ENCODE measurements around the gene UBE2H.

The UBE2H gene

DNA sequence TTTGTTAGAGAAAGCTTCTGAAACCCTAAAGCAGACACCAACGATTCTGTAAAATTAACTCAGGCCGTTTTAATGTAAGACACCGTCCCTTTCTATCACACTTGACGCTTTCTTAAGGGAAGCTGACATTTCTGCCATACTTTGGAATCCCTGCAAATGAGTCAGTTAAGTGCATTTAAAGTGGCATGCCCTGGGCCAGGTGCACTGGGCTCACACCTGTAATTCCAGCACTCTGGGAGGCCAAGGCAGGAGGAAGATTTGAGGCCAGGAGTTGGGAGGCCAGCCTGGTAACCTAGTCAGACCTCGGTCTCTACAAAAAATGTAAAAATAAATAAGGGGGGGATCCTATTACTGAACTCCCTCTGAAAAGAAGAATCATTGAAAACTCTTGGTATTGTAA lies 4.4 kb downstream of the UBE2H start:
- DNase-seq (ENCODE audit: low read depth in 1 of 2, low spot score in 1 of 2), result no peak
- H3K27me3 ChIP-seq (ENCODE audit: insufficient read depth, poor library complexity, severe bottlenecking), result no peaks in the 10 kb centered on the region
- no peak overlapping the region for H3K4me3 ChIP-seq (replicated peaks; ENCODE audit: insufficient read depth, low read length)
- no peak for TF ChIP-seq POLR2AphosphoS5 (IDR thresholded peaks at IDR 0.05; ENCODE audit: low read depth)
- no peak overlapping the region for H3K27ac ChIP-seq (replicated peaks)

DNA sequence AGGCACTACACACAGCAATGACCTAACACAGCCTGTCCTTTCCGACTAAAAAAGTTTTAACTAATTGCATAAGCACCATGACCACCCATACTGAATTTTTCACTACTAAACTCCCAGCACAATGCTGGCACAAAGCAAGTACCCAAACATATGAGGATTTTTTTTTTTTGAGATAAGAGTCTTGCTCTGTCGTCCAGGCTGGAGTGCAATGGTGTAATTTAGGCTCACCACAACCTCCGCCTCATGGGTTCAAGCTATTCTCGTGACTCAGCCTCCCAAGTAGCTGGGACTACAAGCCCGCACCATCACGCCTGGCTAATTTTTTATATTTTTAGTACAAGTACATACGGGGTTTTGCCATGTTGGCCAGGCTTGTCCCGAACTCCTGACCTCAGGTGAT lies 5.1 kb downstream of the UBE2H start:
- no peak overlapping the region for H3K27ac ChIP-seq (replicated peaks)
- DNase-seq (ENCODE audit: low read depth in 1 of 2, low spot score in 1 of 2), result no peak
- TF ChIP-seq SPI1 (IDR thresholded peaks at IDR 0.05; ENCODE audit: borderline replicate concordance, low read depth), result no peak
- TF ChIP-seq, protein P1, sequence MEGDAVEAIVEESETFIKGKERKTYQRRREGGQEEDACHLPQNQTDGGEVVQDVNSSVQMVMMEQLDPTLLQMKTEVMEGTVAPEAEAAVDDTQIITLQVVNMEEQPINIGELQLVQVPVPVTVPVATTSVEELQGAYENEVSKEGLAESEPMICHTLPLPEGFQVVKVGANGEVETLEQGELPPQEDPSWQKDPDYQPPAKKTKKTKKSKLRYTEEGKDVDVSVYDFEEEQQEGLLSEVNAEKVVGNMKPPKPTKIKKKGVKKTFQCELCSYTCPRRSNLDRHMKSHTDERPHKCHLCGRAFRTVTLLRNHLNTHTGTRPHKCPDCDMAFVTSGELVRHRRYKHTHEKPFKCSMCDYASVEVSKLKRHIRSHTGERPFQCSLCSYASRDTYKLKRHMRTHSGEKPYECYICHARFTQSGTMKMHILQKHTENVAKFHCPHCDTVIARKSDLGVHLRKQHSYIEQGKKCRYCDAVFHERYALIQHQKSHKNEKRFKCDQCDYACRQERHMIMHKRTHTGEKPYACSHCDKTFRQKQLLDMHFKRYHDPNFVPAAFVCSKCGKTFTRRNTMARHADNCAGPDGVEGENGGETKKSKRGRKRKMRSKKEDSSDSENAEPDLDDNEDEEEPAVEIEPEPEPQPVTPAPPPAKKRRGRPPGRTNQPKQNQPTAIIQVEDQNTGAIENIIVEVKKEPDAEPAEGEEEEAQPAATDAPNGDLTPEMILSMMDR (IDR thresholded peaks at IDR 0.05; ENCODE audit: insufficient read depth, low read length), result no peak
- no peak for TF ChIP-seq GABPA (IDR thresholded peaks at IDR 0.05; ENCODE audit: low read depth)
- TF ChIP-seq, protein P2, sequence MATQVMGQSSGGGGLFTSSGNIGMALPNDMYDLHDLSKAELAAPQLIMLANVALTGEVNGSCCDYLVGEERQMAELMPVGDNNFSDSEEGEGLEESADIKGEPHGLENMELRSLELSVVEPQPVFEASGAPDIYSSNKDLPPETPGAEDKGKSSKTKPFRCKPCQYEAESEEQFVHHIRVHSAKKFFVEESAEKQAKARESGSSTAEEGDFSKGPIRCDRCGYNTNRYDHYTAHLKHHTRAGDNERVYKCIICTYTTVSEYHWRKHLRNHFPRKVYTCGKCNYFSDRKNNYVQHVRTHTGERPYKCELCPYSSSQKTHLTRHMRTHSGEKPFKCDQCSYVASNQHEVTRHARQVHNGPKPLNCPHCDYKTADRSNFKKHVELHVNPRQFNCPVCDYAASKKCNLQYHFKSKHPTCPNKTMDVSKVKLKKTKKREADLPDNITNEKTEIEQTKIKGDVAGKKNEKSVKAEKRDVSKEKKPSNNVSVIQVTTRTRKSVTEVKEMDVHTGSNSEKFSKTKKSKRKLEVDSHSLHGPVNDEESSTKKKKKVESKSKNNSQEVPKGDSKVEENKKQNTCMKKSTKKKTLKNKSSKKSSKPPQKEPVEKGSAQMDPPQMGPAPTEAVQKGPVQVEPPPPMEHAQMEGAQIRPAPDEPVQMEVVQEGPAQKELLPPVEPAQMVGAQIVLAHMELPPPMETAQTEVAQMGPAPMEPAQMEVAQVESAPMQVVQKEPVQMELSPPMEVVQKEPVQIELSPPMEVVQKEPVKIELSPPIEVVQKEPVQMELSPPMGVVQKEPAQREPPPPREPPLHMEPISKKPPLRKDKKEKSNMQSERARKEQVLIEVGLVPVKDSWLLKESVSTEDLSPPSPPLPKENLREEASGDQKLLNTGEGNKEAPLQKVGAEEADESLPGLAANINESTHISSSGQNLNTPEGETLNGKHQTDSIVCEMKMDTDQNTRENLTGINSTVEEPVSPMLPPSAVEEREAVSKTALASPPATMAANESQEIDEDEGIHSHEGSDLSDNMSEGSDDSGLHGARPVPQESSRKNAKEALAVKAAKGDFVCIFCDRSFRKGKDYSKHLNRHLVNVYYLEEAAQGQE (IDR thresholded peaks at IDR 0.05; ENCODE audit: insufficient replicate concordance, low read depth), result no peak
- no peak for TF ChIP-seq POLR2AphosphoS5 (IDR thresholded peaks at IDR 0.05; ENCODE audit: low read depth)

DNA sequence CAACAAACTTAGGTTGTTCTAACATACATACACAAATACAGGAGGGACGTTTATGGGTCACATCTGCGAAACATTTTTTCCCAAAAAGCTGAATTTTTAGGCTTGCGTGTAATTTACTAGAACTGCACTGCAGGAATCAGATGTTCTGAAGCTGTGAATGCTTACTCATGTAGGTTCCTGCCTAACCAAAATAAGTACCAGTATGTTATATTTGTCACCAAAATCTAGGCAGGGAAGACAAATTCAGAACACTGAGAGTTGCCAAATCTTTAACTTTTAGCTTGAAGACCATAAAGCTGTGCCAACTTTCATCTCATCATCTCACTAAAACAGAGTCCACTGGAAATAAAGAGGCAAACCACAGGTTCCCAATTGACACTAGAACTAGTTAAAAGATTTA lies 5.7 kb downstream of the UBE2H start:
- no peak for DNase-seq (ENCODE audit: low read depth in 1 of 2, low spot score in 1 of 2)
- H3K27ac ChIP-seq (replicated peaks), result no peak overlapping the region
- no peaks in the 10 kb centered on the region for H3K27me3 ChIP-seq (ENCODE audit: insufficient read depth, poor library complexity, severe bottlenecking)
- H3K4me3 ChIP-seq (replicated peaks; ENCODE audit: insufficient read depth, low read length), result no peak overlapping the region
- TF ChIP-seq, protein P1 (IDR thresholded peaks at IDR 0.05; ENCODE audit: insufficient read depth, low read length), result no peak
- TF ChIP-seq GABPA (IDR thresholded peaks at IDR 0.05; ENCODE audit: low read depth), result no peak
- TF ChIP-seq POLR2AphosphoS5 (IDR thresholded peaks at IDR 0.05; ENCODE audit: low read depth), result no peak
- TF ChIP-seq, protein P2 (IDR thresholded peaks at IDR 0.05; ENCODE audit: insufficient replicate concordance, low read depth), result no peak
- no peak for TF ChIP-seq SPI1 (IDR thresholded peaks at IDR 0.05; ENCODE audit: borderline replicate concordance, low read depth)

More for the DNA sequence above, 5.1 kb downstream of the UBE2H start:
- Histone ChIP-seq H3K27me3 (ENCODE audit: insufficient read depth, poor library complexity, severe bottlenecking) (no peaks in the 10 kb centered on the region), H3K4me3 (replicated peaks; ENCODE audit: insufficient read depth, low read length) (no peak overlapping the region)

DNA sequence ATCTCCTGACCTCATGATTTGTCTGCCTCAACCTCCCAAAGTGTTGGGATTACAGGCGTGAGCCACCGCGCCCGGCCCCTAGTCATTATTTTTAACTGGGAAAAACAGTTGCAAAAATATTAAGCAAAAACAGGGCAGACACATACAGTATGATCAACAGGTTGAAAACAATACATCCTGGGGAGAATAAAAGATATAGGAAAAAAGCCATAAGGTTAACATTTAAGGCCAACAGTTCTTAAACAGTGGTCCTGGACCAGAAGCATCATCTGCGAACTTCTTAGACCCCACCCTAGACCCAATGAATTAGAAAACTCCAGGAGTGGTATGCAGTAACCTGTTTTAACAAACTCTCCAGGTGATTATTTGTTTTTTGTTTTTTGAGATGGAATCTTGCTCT lies 6.5 kb downstream of the UBE2H start:
- no peak overlapping the region for H3K27ac ChIP-seq (replicated peaks)
- TF ChIP-seq GABPA (IDR thresholded peaks at IDR 0.05; ENCODE audit: low read depth) (no peak), POLR2AphosphoS5 (IDR thresholded peaks at IDR 0.05; ENCODE audit: low read depth) (no peak), SPI1 (IDR thresholded peaks at IDR 0.05; ENCODE audit: borderline replicate concordance, low read depth) (no peak)
- TF ChIP-seq, protein P2 (IDR thresholded peaks at IDR 0.05; ENCODE audit: insufficient replicate concordance, low read depth), result no peak
- TF ChIP-seq, protein P1 (IDR thresholded peaks at IDR 0.05; ENCODE audit: insufficient read depth, low read length), result no peak
- H3K27me3 ChIP-seq (ENCODE audit: insufficient read depth, poor library complexity, severe bottlenecking), result no peaks in the 10 kb centered on the region
- no peak for DNase-seq (ENCODE audit: low read depth in 1 of 2, low spot score in 1 of 2)
- H3K4me3 ChIP-seq (replicated peaks; ENCODE audit: insufficient read depth, low read length), result no peak overlapping the region
